ENCODE data around the gene NTN3.

NTN3 gene

DNA sequence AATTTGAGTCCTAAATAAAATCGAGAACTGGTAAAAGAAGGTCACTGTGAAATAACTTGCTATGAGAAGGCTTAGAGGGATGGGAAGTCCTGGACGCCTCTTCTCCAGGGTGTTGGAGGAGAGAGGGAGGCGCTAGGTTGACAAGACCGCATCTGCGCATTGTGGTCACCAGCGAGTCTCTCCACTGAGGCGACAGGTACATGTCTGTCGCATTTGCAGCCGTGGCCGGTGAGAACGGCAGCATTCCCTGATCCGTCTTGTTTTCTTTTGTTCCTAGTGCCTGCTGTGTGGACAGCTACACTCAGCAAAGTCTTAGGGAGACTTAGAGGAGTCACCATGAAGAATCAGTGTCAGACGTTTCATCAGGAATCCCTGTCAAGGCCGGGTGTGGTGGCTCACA is 34.6 kb downstream of the NTN3 start:
- H3K4me3 ChIP-seq (ENCODE audit: low read depth, low read length), result no peak overlapping the region
- TF ChIP-seq, protein P1, sequence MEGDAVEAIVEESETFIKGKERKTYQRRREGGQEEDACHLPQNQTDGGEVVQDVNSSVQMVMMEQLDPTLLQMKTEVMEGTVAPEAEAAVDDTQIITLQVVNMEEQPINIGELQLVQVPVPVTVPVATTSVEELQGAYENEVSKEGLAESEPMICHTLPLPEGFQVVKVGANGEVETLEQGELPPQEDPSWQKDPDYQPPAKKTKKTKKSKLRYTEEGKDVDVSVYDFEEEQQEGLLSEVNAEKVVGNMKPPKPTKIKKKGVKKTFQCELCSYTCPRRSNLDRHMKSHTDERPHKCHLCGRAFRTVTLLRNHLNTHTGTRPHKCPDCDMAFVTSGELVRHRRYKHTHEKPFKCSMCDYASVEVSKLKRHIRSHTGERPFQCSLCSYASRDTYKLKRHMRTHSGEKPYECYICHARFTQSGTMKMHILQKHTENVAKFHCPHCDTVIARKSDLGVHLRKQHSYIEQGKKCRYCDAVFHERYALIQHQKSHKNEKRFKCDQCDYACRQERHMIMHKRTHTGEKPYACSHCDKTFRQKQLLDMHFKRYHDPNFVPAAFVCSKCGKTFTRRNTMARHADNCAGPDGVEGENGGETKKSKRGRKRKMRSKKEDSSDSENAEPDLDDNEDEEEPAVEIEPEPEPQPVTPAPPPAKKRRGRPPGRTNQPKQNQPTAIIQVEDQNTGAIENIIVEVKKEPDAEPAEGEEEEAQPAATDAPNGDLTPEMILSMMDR (IDR thresholded peaks at IDR 0.05; ENCODE audit: control insufficient read depth, extremely low read depth, insufficient read depth), result no peak
- DNase-seq (ENCODE audit: low read depth), result no peak

DNA sequence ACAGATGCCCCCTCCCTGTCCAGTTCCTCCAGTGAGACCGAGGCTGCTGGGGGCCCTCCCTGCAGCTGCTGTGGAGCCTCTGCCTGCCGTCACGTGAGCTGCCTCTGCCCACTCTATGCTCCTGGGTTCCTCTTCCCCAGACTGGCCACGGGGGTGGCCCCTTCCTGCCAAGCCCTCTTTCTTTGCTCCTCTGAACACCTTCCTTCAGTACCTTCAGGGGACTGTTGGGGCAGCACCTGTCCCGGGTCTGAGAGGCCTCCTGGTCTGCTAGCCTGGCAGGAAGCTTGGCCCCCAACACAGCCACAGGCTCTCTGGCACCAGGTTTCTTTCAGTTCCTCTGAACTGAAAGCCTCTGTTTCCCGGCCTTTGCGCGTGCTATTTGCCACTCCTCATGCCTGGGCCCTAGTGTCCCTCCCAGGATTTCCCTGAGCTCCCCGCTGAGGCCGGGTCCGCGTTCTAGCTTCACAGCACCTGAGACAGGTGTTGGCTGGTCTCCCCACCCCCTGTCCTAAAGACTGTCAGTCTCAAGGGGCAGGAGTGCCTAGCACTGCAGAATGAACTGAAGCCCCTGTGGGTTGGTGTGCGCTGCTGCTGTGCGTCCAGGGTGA is 36.1 kb downstream of the NTN3 start:
- H3K4me3 ChIP-seq (ENCODE audit: low read depth, low read length), result no peak overlapping the region
- no peak for DNase-seq (ENCODE audit: low read depth)

GRCh38 chr16:2507665-2508064 is 36.6 kb downstream of the NTN3 start:
- no peak overlapping the region for H3K4me3 ChIP-seq (ENCODE audit: low read depth, low read length)
- DNase-seq (ENCODE audit: low read depth), result no peak
- TF ChIP-seq, protein P1 (IDR thresholded peaks at IDR 0.05; ENCODE audit: control insufficient read depth, extremely low read depth, insufficient read depth), result no peak

More for the DNA sequence above, 36.1 kb downstream of the NTN3 start:
- TF ChIP-seq, protein P1 (IDR thresholded peaks at IDR 0.05; ENCODE audit: control insufficient read depth, extremely low read depth, insufficient read depth), result no peak

GRCh38 chr16:2508722-2509400 is 37.8 kb downstream of the NTN3 start:
- DNase-seq (ENCODE audit: low read depth), result no peak
- H3K4me3 ChIP-seq (ENCODE audit: low read depth, low read length), result no peak overlapping the region
- TF ChIP-seq, protein P1 (IDR thresholded peaks at IDR 0.05; ENCODE audit: control insufficient read depth, extremely low read depth, insufficient read depth), result no peak

DNA sequence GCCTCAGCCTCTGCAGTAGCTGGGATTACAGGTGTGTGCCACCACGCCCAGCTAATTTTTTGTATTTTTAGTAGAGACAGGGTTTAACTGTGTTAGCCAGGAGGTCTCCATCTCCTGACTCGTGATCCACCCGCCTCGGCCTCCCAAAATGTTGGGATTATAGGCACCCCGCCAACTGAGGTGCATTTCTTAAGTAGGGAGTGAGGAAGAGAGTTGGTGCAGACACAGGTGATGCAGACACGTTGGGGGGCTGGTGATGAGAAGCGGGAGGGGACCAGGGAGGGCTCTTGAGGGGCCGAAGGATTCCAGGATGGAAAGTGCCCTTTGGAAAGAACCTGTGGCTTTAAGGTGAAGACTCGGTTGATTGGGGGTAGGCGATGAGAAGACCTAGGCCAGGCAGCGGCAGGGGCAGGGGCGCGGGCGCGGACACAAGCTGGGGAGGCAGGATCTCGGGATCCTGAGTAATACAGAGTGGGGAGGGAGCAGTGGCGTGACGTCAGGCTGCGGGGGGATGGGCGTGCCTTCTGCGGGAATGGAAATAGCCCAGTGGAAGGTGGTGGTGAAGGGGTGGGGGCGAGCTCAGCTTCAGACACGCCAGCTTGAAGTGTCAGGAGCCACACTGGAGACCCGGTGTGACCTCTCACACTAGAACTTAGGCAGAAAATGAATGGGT is 40.2 kb downstream of the NTN3 start:
- TF ChIP-seq, protein P1 (IDR thresholded peaks at IDR 0.05; ENCODE audit: control insufficient read depth, extremely low read depth, insufficient read depth), result no peak
- no peak for DNase-seq (ENCODE audit: low read depth)
- H3K4me3 ChIP-seq (ENCODE audit: low read depth, low read length), result no peak overlapping the region

- DNase-seq (ENCODE audit: low read depth), result no peak
- TF ChIP-seq, protein P1 (IDR thresholded peaks at IDR 0.05; ENCODE audit: control insufficient read depth, extremely low read depth, insufficient read depth), result no peak
- H3K4me3 ChIP-seq (ENCODE audit: low read depth, low read length), result no peak overlapping the region
Measured at GRCh38 chr16:2511996-2512734, 41.1 kb downstream of the NTN3 start.
